GM12878 (cell line): Measurements from ENCODE around the gene NUDT13. TPM values are rescaled to one million over a fixed set of nuclear protein-coding genes. Genes with fewer than 3 reads are reported as not detected.

Source experiments
- ATAC-seq: fragments of 200-7000 bp; cut with Tn5 transposase; 3 replicates; pipeline ENCODE4 v1.9.1; 2020; ENCODE audit warnings: mild to moderate bottlenecking, moderate library complexity
- BruUV-seq: library from RNA; stranded (reverse); fragments of 400-500 nt; replicated peaks from 2 replicates; lab custom pipeline; 2021; lab: Mats Ljungman, UMichigan
- CTCF ChIA-PET: fragments of 300-600 bp; sonication (Branson Sonifier 250); formaldehyde crosslinking; extraction: SDS; loops from one replicate; lab custom pipeline; 2021; ENCODE audit warnings: inconsistent platforms; lab: Yijun Ruan, JAX
- POLR2A ChIA-PET: fragments of 350-600 bp; formaldehyde crosslinking; extraction: SDS; loops from one replicate; lab custom pipeline; 2021; ENCODE audit warnings: inconsistent platforms; lab: Charles Lee
- RAD21 ChIA-PET: fragments of 300-600 bp; sonication (Branson Sonifier 250); formaldehyde crosslinking; loops from one replicate; lab custom pipeline; 2023; ENCODE audit warnings: antibody characterized with exemption; ENCODE audit not compliant: unreplicated experiment; lab: Charles Lee
- SMC1A ChIA-PET: fragments of 300-600 bp; sonication (Branson Sonifier 250); formaldehyde crosslinking; loops from one replicate; lab custom pipeline; 2023; ENCODE audit not compliant: unreplicated experiment, uncharacterized antibody; lab: Charles Lee
- DNase-seq: peaks from one replicate; pipeline ENCODE4 v3.0.0-alpha.2; 2011; ENCODE audit warnings: low read depth, low spot score
- FAIRE-seq: peaks from 3 replicates; lab custom pipeline; 2011; peaks lifted over from hg19 to GRCh38; lab: Jason Lieb, UNC
- H2AFZ ChIP-seq: 2 replicates; pipeline ENCODE4 v1.6.0; 2011; ENCODE audit warnings: low read depth, low read length, control low read depth; ENCODE audit not compliant: control insufficient read depth
- H3K27ac ChIP-seq: 2 replicates; pipeline ENCODE4 v1.5.1; 2011; ENCODE audit warnings: control low read depth; ENCODE audit not compliant: control insufficient read depth, insufficient read depth
- H3K27me3 ChIP-seq, 2 experiments: replicated peaks in 1 of 2; 2 replicates each; pipeline versions ENCODE4 v1.6.0 to v1.6.1; 2011; ENCODE audit warnings: low read length in 1 of 2; ENCODE audit not compliant: control insufficient read depth in 2 of 2, insufficient read depth in 2 of 2
- H3K36me3 ChIP-seq, 2 experiments: 2 replicates each; pipeline ENCODE4 v1.5.1; 2011; ENCODE audit warnings: low read length in 1 of 2; ENCODE audit not compliant: control insufficient read depth in 2 of 2, insufficient read depth in 2 of 2
- H3K4me1 ChIP-seq: 2 replicates; pipeline ENCODE4 v1.6.1; 2011; ENCODE audit warnings: mild to moderate bottlenecking, low read length, moderate library complexity, mixed read lengths; ENCODE audit not compliant: control insufficient read depth, insufficient read depth
- H3K4me2 ChIP-seq: 2 replicates; pipeline ENCODE4 v1.6.0; 2011; ENCODE audit warnings: control low read depth; ENCODE audit not compliant: control insufficient read depth, insufficient read depth
- H3K4me3 ChIP-seq: fragments of 200-600 bp; sonication (generic); 2 replicates; pipeline ENCODE4 v1.5.1; 2016
- H3K79me2 ChIP-seq: 2 replicates; pipeline ENCODE4 v1.6.0; 2011; ENCODE audit warnings: low read length; ENCODE audit not compliant: control insufficient read depth, insufficient read depth
- H3K9ac ChIP-seq: 2 replicates; pipeline ENCODE4 v1.8.0; 2011; ENCODE audit warnings: low read length, control low read depth, mixed read lengths; ENCODE audit not compliant: control insufficient read depth, insufficient read depth
- H3K9me3 ChIP-seq: replicated peaks from 3 replicates; pipeline ENCODE4 v1.5.1; 2011; ENCODE audit warnings: mild to moderate bottlenecking, low read length; ENCODE audit not compliant: control insufficient read depth, insufficient read depth
- H4K20me1 ChIP-seq: 2 replicates; pipeline ENCODE4 v1.6.0; 2011; ENCODE audit not compliant: control insufficient read depth, insufficient read depth
- BCL11A ChIP-seq: IDR thresholded peaks from 2 replicates; pipeline ENCODE4 v1.6.1; 2011; ENCODE audit warnings: low read depth, low read length
- BCLAF1 ChIP-seq: fragments of 450-650 bp; IDR thresholded peaks from 2 replicates; pipeline ENCODE4 v1.6.1; 2017; ENCODE audit warnings: antibody characterized with exemption, mild to moderate bottlenecking, moderate library complexity
- CREM ChIP-seq: IDR thresholded peaks from 2 replicates; pipeline ENCODE4 v1.6.1; 2014; ENCODE audit warnings: antibody characterized with exemption, low read depth
- FOXK2 ChIP-seq: fragments of 450-650 bp; IDR thresholded peaks from 2 replicates; pipeline ENCODE4 v1.6.1; 2017; ENCODE audit warnings: mild to moderate bottlenecking, moderate library complexity
- IRF3 ChIP-seq: fragments of 450-650 bp; IDR thresholded peaks from 2 replicates; pipeline ENCODE4 v1.6.1; 2014; ENCODE audit warnings: mild to moderate bottlenecking
- IRF4 ChIP-seq: IDR thresholded peaks from 2 replicates; pipeline ENCODE4 v1.6.1; 2011; ENCODE audit warnings: low read depth, low read length
- NR2F1 ChIP-seq: fragments of 450-650 bp; conservative IDR thresholded peaks from 2 replicates; pipeline ENCODE4 v1.6.1; 2017; ENCODE audit warnings: mild to moderate bottlenecking
- PML ChIP-seq: IDR thresholded peaks from 2 replicates; pipeline ENCODE4 v1.6.1; 2012; ENCODE audit warnings: low read length, inconsistent platforms
- POLR2AphosphoS2 ChIP-seq: IDR thresholded peaks from 2 replicates; pipeline ENCODE4 v1.6.1; 2011; ENCODE audit warnings: low read depth, mild to moderate bottlenecking, low read length, improper control_type of control experiment, moderate library complexity
- SREBF2 ChIP-seq: IDR thresholded peaks from 2 replicates; pipeline ENCODE4 v1.6.1; 2012; ENCODE audit warnings: mild to moderate bottlenecking, low read length
- TARDBP ChIP-seq: IDR thresholded peaks from 2 replicates; pipeline ENCODE4 v1.6.1; 2016; ENCODE audit warnings: borderline replicate concordance
- TBL1XR1 ChIP-seq: IDR thresholded peaks from 2 replicates; pipeline ENCODE4 v1.6.1; 2012; ENCODE audit warnings: low read depth, low read length, improper control_type of control experiment
- WGBS: methylation state at CpG from one replicate; pipeline ENCODE4 v1.1.6; 2016; ENCODE audit warnings: low lambda C conversion rate; ENCODE audit not compliant: insufficient replicate concordance, insufficient coverage; ENCODE audit errors: missing lambda C conversion rate; 5-methylcytosine and 5-hydroxymethylcytosine counted together
- in situ Hi-C: fragments of 300-500 bp; cut with MboI; formaldehyde crosslinking; loops from 9 replicates; pipeline ENCODE4 v1.14.3; 2018; ENCODE audit warnings: mixed read lengths
- intact Hi-C: fragments of 100-400 bp; cut with micrococcal nuclease; formaldehyde crosslinking; loops from one replicate; pipeline ENCODE4 v1.14.2; 2022; ENCODE audit not compliant: unreplicated experiment
- polyA plus RNA-seq, 11 experiments: library from polyadenylated mRNA; depleted of rRNA in 4 of 11; unstranded in 6 of 11; stranded (reverse) in 5 of 11; fragments of >200 nt; fragmentation: Nextera tagmentation in 4 of 11; fragmentation: Illumina TruSeq in 1 of 11; extraction: Ambion mirVana in 4 of 11; extraction: Trizol in 1 of 11; gene quantifications; 1 replicate in 1 of 11; 2 replicates in 10 of 11; pipeline versions ENCODE4 v1.2.1 to v1.2.3, GENCODE V29; 2011 to 2016; ENCODE audit warnings: inconsistent platforms in 2 of 11, missing spikeins in 2 of 11, low read depth in 1 of 11
- total RNA-seq, 4 experiments: library from RNA; depleted of rRNA in 3 of 4; stranded (reverse); fragments of >200 nt in 3 of 4; fragmentation: Illumina TruSeq in 1 of 4; extraction: Trizol in 1 of 4; gene quantifications; 2 replicates each; pipeline versions ENCODE4 v1.2.1 to v1.2.3, GENCODE V29; 2013 to 2021
- TF ChIP-seq, protein P1 (sequence below): fragments of 450-650 bp; formaldehyde crosslinking; IDR thresholded peaks from 2 replicates; pipeline ENCODE4 v1.4.0; 2020; ENCODE audit warnings: mild to moderate bottlenecking, moderate library complexity

NUDT13 gene
- total and polyA plus RNA-seq, 10 of the 15 experiments (the other 5 are each of a cell fraction or from before 2014, with no cell fraction given): 0.72 to 6.1 (median 1.9) TPM

GRCh38 chr10:73096449-73097304 lies 13.6 kb upstream of the NUDT13 start, which contains the start of gene P4HA1:
Gene P4HA1, minus strand, starts transcription at chr10:73096866. Its CDS starts 21,983 bp downstream, at chr10:73074883.
- peak; percentile 94 for ATAC-seq
- H3K9me3 ChIP-seq: no peaks in the 10 kb centered on the region
- H2AFZ ChIP-seq: peak within 1 kb of the TSS; percentile 74
- H4K20me1 ChIP-seq: no peaks in the 10 kb centered on the region; the same call in 1 of the 2 replicates
- ChIA-PET POLR2A (interaction anchor here (0.6 to 7.0 kb wide), 22 partner anchors 10 to 896 kb away, joined by 3 to 49 read pairs (median 6); partner anchors contain the start of genes ANXA7, DNAJC9, ECD and FAM149B1), RAD21 (interaction anchor here (0.6 to 5.7 kb wide), 24 partner anchors 10 to 639 kb away, joined by 3 to 90 read pairs (median 5); partner anchors contain the start of genes DNAJC9, FAM149B1, MCU and NUDT13), SMC1A (interaction anchor here (0.7 to 7.6 kb wide), 25 partner anchors 9 to 122 kb away, joined by 3 to 114 read pairs (median 6); partner anchors contain the start of gene NUDT13), CTCF (interaction anchor here (0.7 to 9.6 kb wide), 14 partner anchors 9 to 279 kb away, joined by 3 to 110 read pairs (median 9); partner anchors contain the start of genes CFAP70 and NUDT13)
- H3K27ac ChIP-seq: peak within 1 kb of the TSS; percentile 89
- H3K4me3 ChIP-seq: peak within 1 kb of the TSS; percentile 95
- under 1% methylated on average over 74 of the region's 75 CpGs for WGBS
- FAIRE-seq: peak; percentile 90
- peak within 1 kb of the TSS; percentile 62 for H3K4me2 ChIP-seq
- H3K9ac ChIP-seq: peak within 1 kb of the TSS; percentile 91
- no peaks in the 10 kb centered on the region for H3K27me3 ChIP-seq
- peaks cover 6% of the 10 kb centered on the region; the same call in 1 of the 2 replicates for H3K4me1 ChIP-seq
- intact Hi-C loops (loop anchor here (2.0 kb wide), 2 partner anchors 62 to 150 kb away; partner anchors contain the start of gene DNAJC9), in situ Hi-C loops (loop anchor here (5.0 kb wide), 1 partner anchor 66 kb away; no protein-coding TSS in a partner anchor)
- peaks cover 49% of the 10 kb centered on the region for H3K79me2 ChIP-seq
- no TSS peak for BruUV-seq
- no peaks in the 10 kb centered on the region; a peak in 1 of 4 replicates for H3K36me3 ChIP-seq
- peak; percentile 96 for DNase-seq
- TF ChIP-seq IRF4 (no peak), SREBF2 (no peak), NR2F1 (peak; percentile 67), BCL11A (no peak), CREM (peak; percentile 74; the same call in 1 of the 2 replicates), POLR2AphosphoS2 (peak; percentile 99), IRF3 (0 out of 2 replicates have a peak, but pooled peaks have one; percentile 37), PML (peak; percentile 97), BCLAF1 (no peak), FOXK2 (no peak), TARDBP (peak; percentile 9; the same call in 1 of the 2 replicates), TBL1XR1 (peak; percentile 45; the same call in 1 of the 2 replicates)
- TF ChIP-seq, protein P1, sequence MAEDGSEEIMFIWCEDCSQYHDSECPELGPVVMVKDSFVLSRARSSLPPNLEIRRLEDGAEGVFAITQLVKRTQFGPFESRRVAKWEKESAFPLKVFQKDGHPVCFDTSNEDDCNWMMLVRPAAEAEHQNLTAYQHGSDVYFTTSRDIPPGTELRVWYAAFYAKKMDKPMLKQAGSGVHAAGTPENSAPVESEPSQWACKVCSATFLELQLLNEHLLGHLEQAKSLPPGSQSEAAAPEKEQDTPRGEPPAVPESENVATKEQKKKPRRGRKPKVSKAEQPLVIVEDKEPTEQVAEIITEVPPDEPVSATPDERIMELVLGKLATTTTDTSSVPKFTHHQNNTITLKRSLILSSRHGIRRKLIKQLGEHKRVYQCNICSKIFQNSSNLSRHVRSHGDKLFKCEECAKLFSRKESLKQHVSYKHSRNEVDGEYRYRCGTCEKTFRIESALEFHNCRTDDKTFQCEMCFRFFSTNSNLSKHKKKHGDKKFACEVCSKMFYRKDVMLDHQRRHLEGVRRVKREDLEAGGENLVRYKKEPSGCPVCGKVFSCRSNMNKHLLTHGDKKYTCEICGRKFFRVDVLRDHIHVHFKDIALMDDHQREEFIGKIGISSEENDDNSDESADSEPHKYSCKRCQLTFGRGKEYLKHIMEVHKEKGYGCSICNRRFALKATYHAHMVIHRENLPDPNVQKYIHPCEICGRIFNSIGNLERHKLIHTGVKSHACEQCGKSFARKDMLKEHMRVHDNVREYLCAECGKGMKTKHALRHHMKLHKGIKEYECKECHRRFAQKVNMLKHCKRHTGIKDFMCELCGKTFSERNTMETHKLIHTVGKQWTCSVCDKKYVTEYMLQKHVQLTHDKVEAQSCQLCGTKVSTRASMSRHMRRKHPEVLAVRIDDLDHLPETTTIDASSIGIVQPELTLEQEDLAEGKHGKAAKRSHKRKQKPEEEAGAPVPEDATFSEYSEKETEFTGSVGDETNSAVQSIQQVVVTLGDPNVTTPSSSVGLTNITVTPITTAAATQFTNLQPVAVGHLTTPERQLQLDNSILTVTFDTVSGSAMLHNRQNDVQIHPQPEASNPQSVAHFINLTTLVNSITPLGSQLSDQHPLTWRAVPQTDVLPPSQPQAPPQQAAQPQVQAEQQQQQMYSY (CRISPR knock-in tag): no peak
